HEK293 (cell line): Measurements from ENCODE around the gene MIEF2.

Source experiments
- CTCF ChIA-PET: fragments of 350-600 bp; formaldehyde crosslinking; extraction: SDS; loops from one replicate; lab custom pipeline; 2021; ENCODE audit warnings: antibody characterized with exemption; lab: Yijun Ruan, JAX
- POLR2A ChIA-PET: fragments of 300-600 bp; formaldehyde crosslinking; extraction: SDS; loops from one replicate; lab custom pipeline; 2020; ENCODE audit warnings: antibody characterized with exemption, inconsistent platforms; lab: Yijun Ruan, JAX
- H3K27ac ChIP-seq: fragments of 200-500 bp; sonication (Bioruptor generic); 2 replicates; pipeline ENCODE4 v1.5.1; 2014; ENCODE audit warnings: low read depth, low read length, control low read depth, inconsistent platforms; ENCODE audit errors: extremely low read depth
- H3K36me3 ChIP-seq, 2 experiments: fragments of 200-500 bp in 1 of 2; sonication (Bioruptor generic) in 1 of 2; 1 replicate in 1 of 2; 2 replicates in 1 of 2; pipeline ENCODE4 v1.5.1; 2014 to 2017; ENCODE audit warnings: inconsistent platforms in 2 of 2, low read length in 2 of 2; ENCODE audit not compliant: control insufficient read depth in 2 of 2, insufficient read depth in 1 of 2
- H3K4me1 ChIP-seq: fragments of 200-500 bp; sonication (Bioruptor generic); 2 replicates; pipeline ENCODE4 v1.5.1; 2014; ENCODE audit warnings: mild to moderate bottlenecking, low read length, inconsistent platforms; ENCODE audit not compliant: control insufficient read depth, insufficient read depth
- H3K4me3 ChIP-seq: 2 replicates; pipeline ENCODE4 v1.5.1; 2011; ENCODE audit warnings: low read depth, mild to moderate bottlenecking, control low read depth, low read length, moderate library complexity
- H3K9me3 ChIP-seq: fragments of 200-500 bp; sonication (Bioruptor generic); 2 replicates; pipeline ENCODE4 v1.5.1; 2014; ENCODE audit warnings: low read depth, low read length, inconsistent platforms; ENCODE audit not compliant: control insufficient read depth, insufficient read depth
- IKZF3 ChIP-seq: fragments of 450-650 bp; IDR thresholded peaks from 2 replicates; pipeline ENCODE4 v1.5.0; 2018; ENCODE audit warnings: missing biosample characterization, mild to moderate bottlenecking, missing genetic modification characterization, moderate library complexity
- KLF10 ChIP-seq: fragments of 450-650 bp; IDR thresholded peaks from 2 replicates; pipeline ENCODE4 v1.5.1; 2018; ENCODE audit warnings: missing biosample characterization, mild to moderate bottlenecking, missing genetic modification characterization
- KLF16 ChIP-seq: fragments of 450-650 bp; formaldehyde crosslinking; IDR thresholded peaks from 2 replicates; pipeline ENCODE4 v1.5.1; 2017; ENCODE audit warnings: missing biosample characterization, missing genetic modification characterization
- KLF7 ChIP-seq: fragments of 450-650 bp; formaldehyde crosslinking; IDR thresholded peaks from 2 replicates; pipeline ENCODE4 v1.5.1; 2016; ENCODE audit warnings: missing biosample characterization, missing genetic modification characterization, borderline replicate concordance
- SP2 ChIP-seq: fragments of 450-650 bp; formaldehyde crosslinking; IDR thresholded peaks from 2 replicates; pipeline ENCODE4 v1.5.1; 2016; ENCODE audit warnings: missing biosample characterization, missing genetic modification characterization
- SP7 ChIP-seq: fragments of 450-650 bp; formaldehyde crosslinking; IDR thresholded peaks from 2 replicates; pipeline ENCODE4 v1.5.1; 2016; ENCODE audit warnings: missing biosample characterization, missing genetic modification characterization
- YY2 ChIP-seq: fragments of 450-650 bp; formaldehyde crosslinking; IDR thresholded peaks from 2 replicates; pipeline ENCODE4 v1.5.1; 2016; ENCODE audit warnings: missing biosample characterization, missing genetic modification characterization
- ZBTB1 ChIP-seq: fragments of 450-650 bp; formaldehyde crosslinking; IDR thresholded peaks from 2 replicates; pipeline ENCODE4 v1.5.1; 2016; ENCODE audit warnings: missing biosample characterization, missing genetic modification characterization
- ZBTB17 ChIP-seq: fragments of 450-650 bp; formaldehyde crosslinking; IDR thresholded peaks from 2 replicates; pipeline ENCODE4 v1.5.1; 2016; ENCODE audit warnings: missing biosample characterization, missing genetic modification characterization
- ZBTB20 ChIP-seq: fragments of 450-650 bp; formaldehyde crosslinking; IDR thresholded peaks from 2 replicates; pipeline ENCODE4 v1.5.1; 2016; ENCODE audit warnings: missing biosample characterization, missing genetic modification characterization
- ZNF132 ChIP-seq: fragments of 450-650 bp; formaldehyde crosslinking; IDR thresholded peaks from 2 replicates; pipeline ENCODE4 v1.5.1; 2017; ENCODE audit warnings: missing biosample characterization, missing genetic modification characterization, borderline replicate concordance
- ZNF311 ChIP-seq: fragments of 450-650 bp; formaldehyde crosslinking; IDR thresholded peaks from 2 replicates; pipeline ENCODE4 v1.5.1; 2017; ENCODE audit warnings: missing biosample characterization, missing genetic modification characterization, borderline replicate concordance
- ZNF341 ChIP-seq: fragments of 450-650 bp; formaldehyde crosslinking; IDR thresholded peaks from 2 replicates; pipeline ENCODE4; 2016; ENCODE audit warnings: low read depth, missing biosample characterization, missing genetic modification characterization
- ZNF366 ChIP-seq: fragments of 450-650 bp; formaldehyde crosslinking; conservative IDR thresholded peaks from 2 replicates; pipeline ENCODE4 v1.5.1; 2016; ENCODE audit warnings: missing biosample characterization, missing genetic modification characterization
- ZNF37A ChIP-seq: fragments of 450-650 bp; IDR thresholded peaks from 2 replicates; pipeline ENCODE4 v1.5.1; 2018; ENCODE audit warnings: missing biosample characterization, missing genetic modification characterization
- ZNF391 ChIP-seq: fragments of 450-650 bp; formaldehyde crosslinking; IDR thresholded peaks from 2 replicates; pipeline ENCODE4 v1.5.1; 2016; ENCODE audit warnings: low read depth, missing biosample characterization, missing genetic modification characterization, borderline replicate concordance
- ZNF544 ChIP-seq: fragments of 450-650 bp; formaldehyde crosslinking; IDR thresholded peaks from 2 replicates; pipeline ENCODE4 v1.5.0; 2017; ENCODE audit warnings: missing biosample characterization, missing genetic modification characterization
- ZNF560 ChIP-seq: fragments of 450-650 bp; formaldehyde crosslinking; IDR thresholded peaks from 2 replicates; pipeline ENCODE4 v1.5.1; 2017; ENCODE audit warnings: missing biosample characterization, missing genetic modification characterization, borderline replicate concordance
- ZNF571 ChIP-seq: fragments of 450-650 bp; formaldehyde crosslinking; IDR thresholded peaks from 2 replicates; pipeline ENCODE4 v1.5.0; 2017; ENCODE audit warnings: missing biosample characterization, missing genetic modification characterization
- ZNF585B ChIP-seq: fragments of 450-650 bp; formaldehyde crosslinking; IDR thresholded peaks from 2 replicates; pipeline ENCODE4 v1.5.1; 2016; ENCODE audit warnings: missing biosample characterization, missing genetic modification characterization
- ZNF701 ChIP-seq: fragments of 450-650 bp; formaldehyde crosslinking; IDR thresholded peaks from 2 replicates; pipeline ENCODE4 v1.5.1; 2016; ENCODE audit warnings: missing biosample characterization, missing genetic modification characterization
- ZNF747 ChIP-seq: fragments of 450-650 bp; formaldehyde crosslinking; IDR thresholded peaks from 2 replicates; pipeline ENCODE4 v1.5.1; 2016; ENCODE audit warnings: missing biosample characterization, missing genetic modification characterization
- TF ChIP-seq, protein P1 (sequence below): fragments of 450-650 bp; formaldehyde crosslinking; conservative IDR thresholded peaks from 2 replicates; pipeline ENCODE4 v1.5.1; 2016; ENCODE audit warnings: low read depth, missing biosample characterization, missing genetic modification characterization
- TF ChIP-seq, protein P2 (sequence below): fragments of 450-650 bp; formaldehyde crosslinking; IDR thresholded peaks from 2 replicates; pipeline ENCODE4 v1.5.1; 2016; ENCODE audit warnings: missing biosample characterization, missing genetic modification characterization
- TF ChIP-seq, protein P3 (sequence below): fragments of 450-650 bp; IDR thresholded peaks from 2 replicates; pipeline ENCODE4 v1.5.1; 2018; ENCODE audit warnings: missing biosample characterization, mild to moderate bottlenecking, missing genetic modification characterization
- TF ChIP-seq, protein P4 (sequence below): fragments of 450-650 bp; formaldehyde crosslinking; IDR thresholded peaks from 2 replicates; pipeline ENCODE4 v1.5.1; 2016; ENCODE audit warnings: missing biosample characterization, missing genetic modification characterization
- TF ChIP-seq, protein P5 (sequence below): fragments of 450-650 bp; formaldehyde crosslinking; IDR thresholded peaks from 2 replicates; pipeline ENCODE4 v1.5.1; 2016; ENCODE audit warnings: missing biosample characterization, missing genetic modification characterization

The MIEF2 gene

DNA sequence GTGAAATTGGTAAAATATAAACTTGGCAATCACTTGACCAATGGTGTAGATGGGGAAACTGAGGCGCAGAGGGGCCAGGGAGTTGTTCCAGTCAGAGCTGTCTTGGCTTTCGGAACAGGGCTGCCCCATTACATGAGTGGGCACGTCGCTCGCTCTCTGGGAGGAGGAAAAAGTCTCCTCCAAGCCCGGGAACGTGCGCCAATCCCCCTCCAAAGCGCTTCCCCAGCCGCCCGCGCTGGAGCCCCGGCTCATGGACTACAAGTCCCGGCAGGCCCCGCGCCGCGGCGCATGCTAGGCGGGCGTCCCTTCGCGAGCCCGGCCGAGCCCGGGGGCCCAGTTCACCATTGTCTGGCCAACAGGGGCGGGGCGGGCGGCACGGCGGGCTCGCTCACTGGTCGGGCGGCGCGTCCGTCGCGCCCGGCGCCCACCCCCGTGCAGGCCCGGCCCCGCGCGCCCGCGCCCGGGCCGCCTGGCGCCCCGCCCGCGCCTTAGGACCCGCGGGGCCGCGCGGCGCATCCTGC is 35.3 kb upstream of the MIEF2 start, which contains the start of gene LLGL1 (continued):
- TF ChIP-seq, protein P1, sequence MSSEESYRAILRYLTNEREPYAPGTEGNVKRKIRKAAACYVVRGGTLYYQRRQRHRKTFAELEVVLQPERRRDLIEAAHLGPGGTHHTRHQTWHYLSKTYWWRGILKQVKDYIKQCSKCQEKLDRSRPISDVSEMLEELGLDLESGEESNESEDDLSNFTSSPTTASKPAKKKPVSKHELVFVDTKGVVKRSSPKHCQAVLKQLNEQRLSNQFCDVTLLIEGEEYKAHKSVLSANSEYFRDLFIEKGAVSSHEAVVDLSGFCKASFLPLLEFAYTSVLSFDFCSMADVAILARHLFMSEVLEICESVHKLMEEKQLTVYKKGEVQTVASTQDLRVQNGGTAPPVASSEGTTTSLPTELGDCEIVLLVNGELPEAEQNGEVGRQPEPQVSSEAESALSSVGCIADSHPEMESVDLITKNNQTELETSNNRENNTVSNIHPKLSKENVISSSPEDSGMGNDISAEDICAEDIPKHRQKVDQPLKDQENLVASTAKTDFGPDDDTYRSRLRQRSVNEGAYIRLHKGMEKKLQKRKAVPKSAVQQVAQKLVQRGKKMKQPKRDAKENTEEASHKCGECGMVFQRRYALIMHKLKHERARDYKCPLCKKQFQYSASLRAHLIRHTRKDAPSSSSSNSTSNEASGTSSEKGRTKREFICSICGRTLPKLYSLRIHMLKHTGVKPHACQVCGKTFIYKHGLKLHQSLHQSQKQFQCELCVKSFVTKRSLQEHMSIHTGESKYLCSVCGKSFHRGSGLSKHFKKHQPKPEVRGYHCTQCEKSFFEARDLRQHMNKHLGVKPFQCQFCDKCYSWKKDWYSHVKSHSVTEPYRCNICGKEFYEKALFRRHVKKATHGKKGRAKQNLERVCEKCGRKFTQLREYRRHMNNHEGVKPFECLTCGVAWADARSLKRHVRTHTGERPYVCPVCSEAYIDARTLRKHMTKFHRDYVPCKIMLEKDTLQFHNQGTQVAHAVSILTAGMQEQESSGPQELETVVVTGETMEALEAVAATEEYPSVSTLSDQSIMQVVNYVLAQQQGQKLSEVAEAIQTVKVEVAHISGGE (tag by site-specific recombination): peak; percentile 35; the same call in 1 of the 2 replicates
- TF ChIP-seq, protein P2, sequence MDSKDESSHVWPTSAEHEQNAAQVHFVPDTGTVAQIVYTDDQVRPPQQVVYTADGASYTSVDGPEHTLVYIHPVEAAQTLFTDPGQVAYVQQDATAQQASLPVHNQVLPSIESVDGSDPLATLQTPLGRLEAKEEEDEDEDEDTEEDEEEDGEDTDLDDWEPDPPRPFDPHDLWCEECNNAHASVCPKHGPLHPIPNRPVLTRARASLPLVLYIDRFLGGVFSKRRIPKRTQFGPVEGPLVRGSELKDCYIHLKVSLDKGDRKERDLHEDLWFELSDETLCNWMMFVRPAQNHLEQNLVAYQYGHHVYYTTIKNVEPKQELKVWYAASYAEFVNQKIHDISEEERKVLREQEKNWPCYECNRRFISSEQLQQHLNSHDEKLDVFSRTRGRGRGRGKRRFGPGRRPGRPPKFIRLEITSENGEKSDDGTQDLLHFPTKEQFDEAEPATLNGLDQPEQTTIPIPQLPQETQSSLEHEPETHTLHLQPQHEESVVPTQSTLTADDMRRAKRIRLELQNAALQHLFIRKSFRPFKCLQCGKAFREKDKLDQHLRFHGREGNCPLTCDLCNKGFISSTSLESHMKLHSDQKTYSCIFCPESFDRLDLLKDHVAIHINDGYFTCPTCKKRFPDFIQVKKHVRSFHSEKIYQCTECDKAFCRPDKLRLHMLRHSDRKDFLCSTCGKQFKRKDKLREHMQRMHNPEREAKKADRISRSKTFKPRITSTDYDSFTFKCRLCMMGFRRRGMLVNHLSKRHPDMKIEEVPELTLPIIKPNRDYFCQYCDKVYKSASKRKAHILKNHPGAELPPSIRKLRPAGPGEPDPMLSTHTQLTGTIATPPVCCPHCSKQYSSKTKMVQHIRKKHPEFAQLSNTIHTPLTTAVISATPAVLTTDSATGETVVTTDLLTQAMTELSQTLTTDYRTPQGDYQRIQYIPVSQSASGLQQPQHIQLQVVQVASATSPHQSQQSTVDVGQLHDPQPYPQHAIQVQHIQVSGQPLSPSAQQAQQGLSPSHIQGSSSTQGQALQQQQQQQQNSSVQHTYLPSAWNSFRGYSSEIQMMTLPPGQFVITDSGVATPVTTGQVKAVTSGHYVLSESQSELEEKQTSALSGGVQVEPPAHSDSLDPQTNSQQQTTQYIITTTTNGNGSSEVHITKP: peak; percentile 95
- peak; percentile 31 for TF ChIP-seq IKZF3
- no peak for TF ChIP-seq ZNF701 (tag by site-specific recombination)
- TF ChIP-seq ZNF747 (tag by site-specific recombination): no peak
- TF ChIP-seq ZNF341 (tag by site-specific recombination): peak; percentile 82

DNA sequence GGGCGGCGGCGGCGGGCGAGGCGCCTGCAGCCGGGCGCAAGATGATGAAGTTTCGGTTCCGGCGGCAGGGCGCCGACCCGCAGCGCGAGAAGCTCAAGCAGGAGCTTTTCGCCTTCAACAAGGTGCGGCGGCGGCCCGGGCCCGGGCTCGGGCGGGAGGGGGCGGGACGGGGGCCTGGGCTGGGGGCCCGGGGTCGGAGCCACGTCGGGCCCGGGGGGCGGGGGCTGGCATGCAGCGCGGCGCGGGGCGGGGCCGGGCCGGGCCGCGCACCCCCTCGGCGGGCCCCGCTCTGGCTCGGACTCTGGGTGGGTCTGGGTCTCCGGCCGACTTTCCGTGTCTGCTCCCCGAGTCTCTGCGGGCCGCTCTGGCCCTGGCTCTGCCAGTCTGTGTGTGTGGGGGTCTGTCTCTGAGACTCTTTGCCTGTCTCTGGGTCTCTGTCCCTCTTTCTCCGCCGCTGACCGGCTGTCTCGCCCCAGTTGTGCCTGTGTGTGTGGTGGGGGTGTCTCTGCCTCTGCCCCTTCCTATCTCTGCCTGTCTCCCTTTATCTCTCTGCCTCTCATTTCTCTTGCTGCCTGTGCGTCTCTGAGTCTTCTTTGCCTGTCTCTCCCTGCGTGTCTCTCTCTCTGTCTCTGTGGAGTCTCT is 34.7 kb upstream of the MIEF2 start:
- CTCF ChIA-PET: interaction anchor here (0.6 kb wide), 1 partner anchor 87 kb away, joined by 3 read pairs; no protein-coding TSS in a partner anchor
- Histone ChIP-seq H3K4me1 (peaks cover 4% of the 10 kb centered on the region; the same call in 1 of the 2 replicates), H3K9me3 (no peaks in the 10 kb centered on the region), H3K4me3 (peak overlapping the region; percentile 48), H3K36me3 (peaks cover 0 to 7% of the 10 kb centered on the region in 2 experiments; a peak in 1 of 3 replicates), H3K27ac (peak overlapping the region; percentile 68; the same call in 1 of the 2 replicates)
- POLR2A ChIA-PET: no interaction called here
- TF ChIP-seq SP2 (tag by site-specific recombination) (no peak), ZNF132 (tag by site-specific recombination) (no peak), ZBTB20 (tag by site-specific recombination) (peak; percentile 75; the same call in 1 of the 2 replicates), ZNF391 (no peak), ZNF571 (tag by site-specific recombination) (no peak), ZNF560 (tag by site-specific recombination) (no peak), KLF10 (no peak), ZNF366 (tag by site-specific recombination) (no peak), ZNF544 (tag by site-specific recombination) (no peak), ZBTB17 (tag by site-specific recombination) (peak; percentile 55; the same call in 1 of the 2 replicates), ZNF37A (no peak), KLF7 (tag by site-specific recombination) (no peak), KLF16 (no peak), ZBTB1 (tag by site-specific recombination) (no peak), YY2 (tag by site-specific recombination) (no peak), SP7 (tag by site-specific recombination) (0 out of 2 replicates have a peak, but pooled peaks have one; percentile 21), ZNF311 (tag by site-specific recombination) (no peak), ZNF585B (no peak)
- TF ChIP-seq, protein P3, sequence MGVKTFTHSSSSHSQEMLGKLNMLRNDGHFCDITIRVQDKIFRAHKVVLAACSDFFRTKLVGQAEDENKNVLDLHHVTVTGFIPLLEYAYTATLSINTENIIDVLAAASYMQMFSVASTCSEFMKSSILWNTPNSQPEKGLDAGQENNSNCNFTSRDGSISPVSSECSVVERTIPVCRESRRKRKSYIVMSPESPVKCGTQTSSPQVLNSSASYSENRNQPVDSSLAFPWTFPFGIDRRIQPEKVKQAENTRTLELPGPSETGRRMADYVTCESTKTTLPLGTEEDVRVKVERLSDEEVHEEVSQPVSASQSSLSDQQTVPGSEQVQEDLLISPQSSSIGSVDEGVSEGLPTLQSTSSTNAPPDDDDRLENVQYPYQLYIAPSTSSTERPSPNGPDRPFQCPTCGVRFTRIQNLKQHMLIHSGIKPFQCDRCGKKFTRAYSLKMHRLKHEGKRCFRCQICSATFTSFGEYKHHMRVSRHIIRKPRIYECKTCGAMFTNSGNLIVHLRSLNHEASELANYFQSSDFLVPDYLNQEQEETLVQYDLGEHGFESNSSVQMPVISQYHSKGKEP (tag by site-specific recombination): no peak
- TF ChIP-seq, protein P4, sequence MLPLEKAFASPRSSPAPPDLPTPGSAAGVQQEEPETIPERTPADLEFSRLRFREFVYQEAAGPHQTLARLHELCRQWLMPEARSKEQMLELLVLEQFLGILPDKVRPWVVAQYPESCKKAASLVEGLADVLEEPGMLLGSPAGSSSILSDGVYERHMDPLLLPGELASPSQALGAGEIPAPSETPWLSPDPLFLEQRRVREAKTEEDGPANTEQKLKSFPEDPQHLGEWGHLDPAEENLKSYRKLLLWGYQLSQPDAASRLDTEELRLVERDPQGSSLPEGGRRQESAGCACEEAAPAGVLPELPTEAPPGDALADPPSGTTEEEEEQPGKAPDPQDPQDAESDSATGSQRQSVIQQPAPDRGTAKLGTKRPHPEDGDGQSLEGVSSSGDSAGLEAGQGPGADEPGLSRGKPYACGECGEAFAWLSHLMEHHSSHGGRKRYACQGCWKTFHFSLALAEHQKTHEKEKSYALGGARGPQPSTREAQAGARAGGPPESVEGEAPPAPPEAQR: no peak
- TF ChIP-seq, protein P5, sequence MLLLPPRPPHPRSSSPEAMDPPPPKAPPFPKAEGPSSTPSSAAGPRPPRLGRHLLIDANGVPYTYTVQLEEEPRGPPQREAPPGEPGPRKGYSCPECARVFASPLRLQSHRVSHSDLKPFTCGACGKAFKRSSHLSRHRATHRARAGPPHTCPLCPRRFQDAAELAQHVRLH (tag by site-specific recombination): no peak
